Karpas-422 (cell line): ENCODE data around the gene ZFR2. TPM values are rescaled to one million over a fixed set of nuclear protein-coding genes. Genes with fewer than 3 reads are reported as not detected.
"Not testable (repeated sequence)": the region's sequence is repeated elsewhere in the genome, so short reads cannot be mapped to it uniquely, and the experiment has no call there.

Experiments
- DNase-seq: peaks from one replicate; pipeline ENCODE4 v3.0.0-alpha.2; 2015
- H2AFZ ChIP-seq: fragments of 200-600 bp; sonication (generic); 2 replicates; pipeline ENCODE4 v1.6.1; 2014; ENCODE audit warnings: antibody characterized with exemption, low read length, mixed read lengths
- H3K27ac ChIP-seq: fragments of 200-600 bp; sonication (generic); 2 replicates; pipeline ENCODE4 v1.5.1; 2014; ENCODE audit warnings: mild to moderate bottlenecking, low read length, moderate library complexity
- H3K27me3 ChIP-seq: fragments of 200-600 bp; sonication (generic); 2 replicates; pipeline ENCODE4 v1.6.1; 2014; ENCODE audit warnings: low read length, mixed read lengths
- H3K36me3 ChIP-seq: fragments of 200-600 bp; sonication (generic); 2 replicates; pipeline ENCODE4 v1.6.1; 2014; ENCODE audit warnings: low read length, mixed read lengths; ENCODE audit not compliant: insufficient read depth
- H3K4me1 ChIP-seq: fragments of 200-600 bp; sonication (generic); 2 replicates; pipeline ENCODE4 v1.6.1; 2014; ENCODE audit warnings: mild to moderate bottlenecking, low read length, mixed read lengths
- H3K4me2 ChIP-seq: fragments of 200-600 bp; sonication (generic); 2 replicates; pipeline ENCODE4 v1.6.1; 2014; ENCODE audit warnings: low read length, low read depth, mild to moderate bottlenecking; ENCODE audit not compliant: poor library complexity, severe bottlenecking
- H3K4me3 ChIP-seq: fragments of 200-600 bp; sonication (generic); 2 replicates; pipeline ENCODE4 v1.5.1; 2014; ENCODE audit warnings: mild to moderate bottlenecking, antibody characterized with exemption, low read length, mixed read lengths
- H3K79me2 ChIP-seq: fragments of 200-600 bp; sonication (generic); 2 replicates; pipeline ENCODE4 v1.6.1; 2014; ENCODE audit warnings: mild to moderate bottlenecking, low read length, mixed read lengths
- H3K9ac ChIP-seq: fragments of 200-600 bp; sonication (generic); 2 replicates; pipeline ENCODE4 v1.6.0; 2014; ENCODE audit warnings: low read length
- H3K9me2 ChIP-seq: fragments of 200-600 bp; sonication (generic), shearing (Covaris generic); replicated peaks from 2 replicates; pipeline ENCODE4 v1.6.0; 2014; ENCODE audit warnings: mild to moderate bottlenecking, low read length, moderate library complexity; ENCODE audit not compliant: insufficient read depth
- H3K9me3 ChIP-seq: fragments of 300-700, 200-600 bp; sonication (generic); 2 replicates; pipeline ENCODE4 v1.6.1; 2014; ENCODE audit warnings: low read length, mixed read lengths
- H4K20me1 ChIP-seq: fragments of 200-600 bp; sonication (generic); 2 replicates; pipeline ENCODE4 v1.6.1; 2014; ENCODE audit warnings: mild to moderate bottlenecking, antibody characterized with exemption, low read length, low read depth; ENCODE audit not compliant: insufficient read depth
- total RNA-seq: library from RNA; depleted of rRNA; stranded (reverse); fragments of >200 nt; shearing (Covaris generic); gene quantifications from 2 replicates; pipeline ENCODE4 v1.2.3, GENCODE V29; 2014; ENCODE audit warnings: low replicate concordance

Gene ZFR2
- total RNA-seq, 1 experiment from 2014 or later: not detected

DNA sequence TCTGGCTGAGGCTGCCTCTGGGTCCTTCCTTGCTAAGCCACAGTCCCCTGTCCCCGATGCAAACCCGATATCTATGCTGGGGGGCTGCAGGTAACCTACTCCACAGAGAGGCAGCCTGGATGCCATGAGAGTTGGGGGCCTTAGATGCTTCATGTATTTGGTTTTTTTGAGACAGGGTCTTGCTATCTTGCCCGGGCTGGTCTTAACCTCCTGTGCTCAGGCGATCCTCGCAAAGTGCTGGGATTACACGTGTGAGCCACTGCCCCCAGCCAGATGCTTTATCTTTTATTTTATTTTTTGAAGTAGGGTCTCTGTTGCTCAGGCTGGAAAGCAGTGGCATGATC lies 13.2 kb upstream of the ZFR2 start:
- Histone ChIP-seq H3K4me3 (no peak overlapping the region), H3K4me1 (no peaks in the 10 kb centered on the region), H3K9me2 (no peaks in the 10 kb centered on the region), H3K27ac (no peak overlapping the region), H3K79me2 (no peaks in the 10 kb centered on the region), H3K9ac (no peak overlapping the region), H3K9me3 (no peaks in the 10 kb centered on the region), H3K4me2 (no peak overlapping the region), H2AFZ (no peak overlapping the region), H3K27me3 (no peaks in the 10 kb centered on the region), H3K36me3 (no peaks in the 10 kb centered on the region), H4K20me1 (no peaks in the 10 kb centered on the region)
- DNase-seq: no peak

DNA sequence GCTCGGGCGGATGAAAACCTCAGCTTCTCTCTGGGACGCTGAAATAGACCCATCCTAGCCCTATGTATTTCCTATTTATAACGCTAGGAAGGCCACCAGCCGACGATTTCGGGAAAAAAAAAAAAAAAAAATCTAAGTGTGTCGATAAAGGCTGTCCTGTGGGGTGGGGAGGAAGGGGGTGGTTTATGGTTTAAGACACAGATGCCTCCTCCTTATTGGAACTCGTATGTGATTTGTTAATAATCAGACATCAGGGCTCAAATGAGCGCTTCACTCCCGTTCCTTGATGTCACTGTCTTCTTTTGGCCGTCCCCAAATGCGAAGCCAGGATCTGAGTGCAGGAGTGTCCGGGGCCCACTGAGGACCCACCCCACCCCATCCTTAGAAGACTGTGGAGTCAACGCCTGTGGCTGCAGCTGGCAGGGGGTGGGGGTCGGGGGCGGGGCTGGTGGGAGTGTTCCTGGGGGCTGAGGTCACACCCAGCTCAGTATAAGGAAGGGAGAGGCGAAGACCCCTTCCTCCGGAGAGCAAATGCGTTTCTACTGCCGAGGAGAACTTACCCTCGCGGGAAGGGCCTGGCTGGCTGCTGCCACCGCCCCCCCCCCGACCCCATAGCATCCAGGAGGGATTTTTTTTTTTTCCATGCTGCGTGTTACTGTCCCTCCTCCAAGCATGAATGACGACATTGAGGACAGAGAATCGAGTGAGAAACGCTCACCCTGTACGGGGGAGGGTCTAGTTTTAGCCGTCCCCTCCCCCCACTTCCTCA lies 12.6 kb upstream of the ZFR2 start:
- Histone ChIP-seq H3K4me2 (no peak overlapping the region), H3K36me3 (no peaks in the 10 kb centered on the region), H3K4me3 (no peak overlapping the region), H3K9me3 (no peaks in the 10 kb centered on the region), H3K9me2 (no peaks in the 10 kb centered on the region), H3K79me2 (no peaks in the 10 kb centered on the region), H3K9ac (no peak overlapping the region), H3K4me1 (no peaks in the 10 kb centered on the region), H3K27me3 (no peaks in the 10 kb centered on the region), H3K27ac (no peak overlapping the region), H2AFZ (no peak overlapping the region), H4K20me1 (no peaks in the 10 kb centered on the region)
- no peak for DNase-seq

- Histone ChIP-seq H3K9me2 (no peaks in the 10 kb centered on the region), H3K27me3 (no peaks in the 10 kb centered on the region), H3K79me2 (no peaks in the 10 kb centered on the region), H3K9ac (no peak within 1 kb of the TSS), H3K4me2 (no peak within 1 kb of the TSS), H3K27ac (no peak within 1 kb of the TSS), H3K4me1 (no peaks in the 10 kb centered on the region), H2AFZ (no peak within 1 kb of the TSS), H3K36me3 (no peaks in the 10 kb centered on the region), H4K20me1 (no peaks in the 10 kb centered on the region), H3K4me3 (no peak within 1 kb of the TSS), H3K9me3 (no peaks in the 10 kb centered on the region)
- no peak for DNase-seq
These were observed 11.8 kb upstream of the ZFR2 start, which contains the start of gene ATCAY for GRCh38 chr19:3880471-3881271. ATCAY (plus strand) TSS chr19:3880685; CDS start chr19:3885768, 5,083 bp downstream.

- Histone ChIP-seq H3K9me3 (no peaks in the 10 kb centered on the region), H3K9me2 (no peaks in the 10 kb centered on the region), H3K79me2 (no peaks in the 10 kb centered on the region), H3K4me1 (no peaks in the 10 kb centered on the region), H2AFZ (no peak overlapping the region), H3K4me3 (no peak overlapping the region), H3K9ac (no peak overlapping the region), H3K36me3 (no peaks in the 10 kb centered on the region), H3K27ac (no peak overlapping the region), H3K4me2 (no peak overlapping the region), H3K27me3 (no peaks in the 10 kb centered on the region), H4K20me1 (no peaks in the 10 kb centered on the region)
- DNase-seq: no peak
These were observed 10.8 kb upstream of the ZFR2 start for GRCh38 chr19:3879656-3880055.

- H4K20me1 ChIP-seq, H2AFZ ChIP-seq, H3K9ac ChIP-seq, H3K9me3 ChIP-seq, H3K27me3 ChIP-seq, DNase-seq, H3K79me2 ChIP-seq, H3K9me2 ChIP-seq, H3K4me1 ChIP-seq, H3K27ac ChIP-seq, H3K36me3 ChIP-seq, H3K4me3 ChIP-seq, H3K4me2 ChIP-seq: not testable (repeated sequence)
These were observed 5.9 kb upstream of the ZFR2 start for GRCh38 chr19:3874695-3875094.

- Histone ChIP-seq H3K9ac (no peak overlapping the region), H4K20me1 (no peaks in the 10 kb centered on the region), H3K36me3 (no peaks in the 10 kb centered on the region), H3K27ac (no peak overlapping the region), H3K27me3 (no peaks in the 10 kb centered on the region), H3K79me2 (no peaks in the 10 kb centered on the region), H3K4me3 (no peak overlapping the region), H3K9me2 (no peaks in the 10 kb centered on the region), H3K4me2 (no peak overlapping the region), H2AFZ (no peak overlapping the region), H3K4me1 (no peaks in the 10 kb centered on the region), H3K9me3 (no peaks in the 10 kb centered on the region)
- DNase-seq: no peak
These were observed 4.3 kb upstream of the ZFR2 start for GRCh38 chr19:3873151-3873550.

DNA sequence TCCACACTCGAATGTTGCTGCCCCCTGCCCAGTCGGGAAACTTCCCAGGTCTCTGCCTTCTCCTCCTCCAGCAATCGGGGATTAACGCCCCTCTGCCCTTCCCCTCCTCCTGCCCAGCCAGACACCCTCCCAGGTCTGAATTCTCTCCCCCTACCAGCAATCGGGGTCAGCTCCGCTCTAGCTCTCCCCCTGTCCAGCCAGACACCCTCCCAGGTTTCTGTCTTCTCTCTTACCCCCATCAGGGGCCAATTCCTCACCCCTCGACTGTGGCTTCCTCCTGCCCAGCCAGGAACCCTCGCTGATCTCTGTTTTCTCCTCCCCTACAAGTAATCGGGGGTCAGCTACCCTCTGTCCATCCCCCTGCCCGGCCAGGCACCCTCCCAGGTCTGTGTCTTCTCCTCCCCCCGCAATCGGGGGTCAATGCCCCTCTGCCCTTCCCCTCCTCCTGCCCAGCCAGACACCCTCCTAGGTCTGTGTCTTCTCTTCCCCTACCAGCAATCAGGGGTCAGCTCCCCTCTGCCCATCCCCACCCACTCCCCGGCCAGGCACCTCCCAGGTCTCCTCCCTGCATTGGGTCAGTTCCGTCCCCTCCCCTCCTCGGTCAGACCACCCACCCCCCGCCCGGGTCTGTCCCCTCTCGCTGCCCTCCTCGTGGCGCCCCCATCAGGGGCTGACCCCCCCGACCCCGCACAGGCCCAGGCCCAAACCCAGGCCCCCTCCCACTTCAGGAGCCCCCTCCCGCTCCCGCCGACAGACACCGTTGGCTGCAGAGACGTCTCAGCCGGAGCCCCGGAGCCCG lies 668 bp downstream of the ZFR2 start:
- H2AFZ ChIP-seq: no peak overlapping the region
- no peaks in the 10 kb centered on the region for H3K4me1 ChIP-seq

More for the DNA sequence above, 668 bp downstream of the ZFR2 start:
- Histone ChIP-seq H3K27ac (no peak overlapping the region), H3K36me3 (no peaks in the 10 kb centered on the region), H3K9me3 (no peaks in the 10 kb centered on the region), H3K9me2 (no peaks in the 10 kb centered on the region), H3K79me2 (no peaks in the 10 kb centered on the region), H3K9ac (no peak overlapping the region), H3K27me3 (no peaks in the 10 kb centered on the region), H3K4me3 (no peak overlapping the region), H4K20me1 (no peaks in the 10 kb centered on the region), H3K4me2 (no peak overlapping the region)
- no peak for DNase-seq
